D721Med (cell line): Measurements from ENCODE around the gene RAB40AL.

Experiments
- DNase-seq: peaks from one replicate; pipeline ENCODE4 v3.0.0; 2011; ENCODE audit warnings: low spot score; ENCODE audit not compliant: insufficient read length
- FAIRE-seq: peaks from 2 replicates; lab custom pipeline; 2011; peaks lifted over from hg19 to GRCh38; lab: Jason Lieb, UNC
- TF ChIP-seq, protein P1 (sequence below): IDR thresholded peaks from 2 replicates; pipeline ENCODE4 v1.5.1; 2012; ENCODE audit warnings: mild to moderate bottlenecking, control low read depth; ENCODE audit not compliant: insufficient read depth; ENCODE audit errors: missing control alignments

RAB40AL gene

DNA sequence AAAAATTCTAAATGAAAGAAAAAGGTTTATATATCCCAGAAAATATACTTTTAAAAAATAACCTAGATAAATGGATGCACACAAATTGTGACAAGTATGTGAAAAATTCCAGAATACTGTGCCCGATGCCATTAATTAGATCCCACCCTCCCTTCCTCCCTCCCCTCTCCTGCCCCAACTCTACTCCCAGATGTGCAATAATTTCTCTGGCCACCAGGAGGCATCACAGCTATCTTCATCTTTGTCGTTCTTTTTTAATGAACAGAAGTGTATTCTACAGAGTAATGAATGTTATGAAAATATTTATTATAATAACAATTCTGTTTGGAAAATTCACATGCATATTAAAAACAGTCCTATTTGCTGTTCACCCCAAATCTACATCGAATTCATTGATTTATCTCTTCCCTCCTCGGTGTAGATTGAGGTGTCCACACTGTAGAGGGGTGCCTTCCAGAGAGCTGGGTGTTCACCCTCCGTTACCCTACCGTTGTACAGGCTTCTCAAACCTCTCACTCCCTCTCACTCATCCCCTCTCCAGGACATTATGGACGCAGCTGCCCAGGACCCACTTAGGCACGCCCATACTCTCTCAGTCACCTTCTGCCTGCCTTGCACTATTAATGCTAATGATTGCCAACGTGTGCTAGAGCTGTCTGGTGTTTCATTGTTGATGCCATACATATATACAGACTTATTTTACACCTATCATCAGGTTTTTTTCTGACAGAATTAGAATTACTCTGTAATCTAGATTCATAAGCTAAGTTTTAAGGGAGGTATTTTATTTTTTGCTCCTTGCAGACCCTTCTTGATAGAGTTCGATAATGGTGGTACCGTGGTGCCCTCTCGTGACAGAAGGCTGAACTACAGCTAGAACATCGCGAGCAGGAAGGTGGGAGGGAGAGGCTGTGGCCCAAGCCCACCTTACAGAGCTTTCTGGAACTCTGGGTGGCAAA is 14.1 kb downstream of the RAB40AL start:
- peak; percentile 61 for FAIRE-seq

DNA sequence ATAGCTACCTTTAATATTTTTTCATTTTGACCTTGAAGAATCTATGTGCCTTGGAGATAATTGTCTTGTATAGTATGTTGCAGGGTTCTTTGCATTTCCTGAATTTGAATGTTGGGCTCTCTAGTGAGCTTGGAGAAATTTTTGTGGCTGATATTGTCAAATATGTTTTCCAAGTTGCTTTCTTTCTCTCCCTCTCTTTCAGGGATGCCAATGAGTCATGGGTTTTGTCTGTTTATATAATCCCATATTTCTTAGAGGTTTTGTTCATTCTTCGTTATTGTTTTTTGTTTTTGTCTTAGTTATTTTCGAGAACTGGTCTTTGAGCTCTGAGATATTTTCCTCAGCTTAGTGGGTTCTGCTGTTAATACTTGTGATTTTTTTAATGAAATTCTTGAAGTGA is 20.7 kb downstream of the RAB40AL start:
- no peak for DNase-seq
- FAIRE-seq: no peak
- TF ChIP-seq, protein P1, sequence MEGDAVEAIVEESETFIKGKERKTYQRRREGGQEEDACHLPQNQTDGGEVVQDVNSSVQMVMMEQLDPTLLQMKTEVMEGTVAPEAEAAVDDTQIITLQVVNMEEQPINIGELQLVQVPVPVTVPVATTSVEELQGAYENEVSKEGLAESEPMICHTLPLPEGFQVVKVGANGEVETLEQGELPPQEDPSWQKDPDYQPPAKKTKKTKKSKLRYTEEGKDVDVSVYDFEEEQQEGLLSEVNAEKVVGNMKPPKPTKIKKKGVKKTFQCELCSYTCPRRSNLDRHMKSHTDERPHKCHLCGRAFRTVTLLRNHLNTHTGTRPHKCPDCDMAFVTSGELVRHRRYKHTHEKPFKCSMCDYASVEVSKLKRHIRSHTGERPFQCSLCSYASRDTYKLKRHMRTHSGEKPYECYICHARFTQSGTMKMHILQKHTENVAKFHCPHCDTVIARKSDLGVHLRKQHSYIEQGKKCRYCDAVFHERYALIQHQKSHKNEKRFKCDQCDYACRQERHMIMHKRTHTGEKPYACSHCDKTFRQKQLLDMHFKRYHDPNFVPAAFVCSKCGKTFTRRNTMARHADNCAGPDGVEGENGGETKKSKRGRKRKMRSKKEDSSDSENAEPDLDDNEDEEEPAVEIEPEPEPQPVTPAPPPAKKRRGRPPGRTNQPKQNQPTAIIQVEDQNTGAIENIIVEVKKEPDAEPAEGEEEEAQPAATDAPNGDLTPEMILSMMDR: no peak

More for the DNA sequence above, 14.1 kb downstream of the RAB40AL start:
- DNase-seq: no peak
- TF ChIP-seq, protein P1: peak; percentile 54

DNA sequence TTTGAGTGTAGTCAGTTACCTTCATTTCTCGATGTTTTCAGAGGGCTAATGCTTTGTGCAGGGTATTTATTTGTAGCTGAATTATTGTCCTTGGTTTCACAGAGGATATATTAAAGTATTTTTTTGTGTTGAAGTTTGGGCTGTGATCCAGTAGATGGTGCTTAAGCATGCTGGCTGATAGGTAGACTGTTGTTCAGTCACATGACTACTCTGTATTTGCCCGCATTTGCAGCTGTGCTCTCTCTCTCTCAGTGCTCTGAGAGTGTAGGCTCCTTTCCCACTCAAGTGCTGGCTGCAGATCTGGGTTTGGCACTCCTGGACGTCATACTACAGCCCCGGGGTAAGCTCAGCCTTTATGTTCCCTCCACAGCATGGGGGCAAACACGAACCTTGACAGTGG is 21.7 kb downstream of the RAB40AL start:
- FAIRE-seq (no peak), DNase-seq (no peak)
- TF ChIP-seq, protein P1: no peak

DNA sequence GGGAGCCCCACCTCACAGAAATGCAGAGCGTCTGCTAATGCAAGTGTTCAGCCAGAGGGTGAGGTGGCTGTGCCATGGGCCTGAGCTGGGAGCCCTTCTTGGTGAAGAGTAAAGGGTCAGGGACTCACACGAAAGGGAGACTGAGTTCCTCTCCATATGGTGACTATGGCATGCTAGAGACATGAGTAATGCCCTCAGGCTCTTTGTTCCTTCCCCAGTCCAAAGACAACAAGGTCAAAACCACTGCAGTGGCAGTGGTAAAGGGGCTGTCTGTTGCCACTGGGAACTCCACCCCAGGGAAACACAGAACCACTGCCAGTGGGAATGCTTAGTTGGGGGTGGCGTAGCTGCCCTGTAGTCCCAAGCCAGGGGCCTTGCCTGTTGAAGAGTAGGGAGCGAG is 22.4 kb downstream of the RAB40AL start:
- no peak for FAIRE-seq
- DNase-seq: no peak
- TF ChIP-seq, protein P1: no peak

DNA sequence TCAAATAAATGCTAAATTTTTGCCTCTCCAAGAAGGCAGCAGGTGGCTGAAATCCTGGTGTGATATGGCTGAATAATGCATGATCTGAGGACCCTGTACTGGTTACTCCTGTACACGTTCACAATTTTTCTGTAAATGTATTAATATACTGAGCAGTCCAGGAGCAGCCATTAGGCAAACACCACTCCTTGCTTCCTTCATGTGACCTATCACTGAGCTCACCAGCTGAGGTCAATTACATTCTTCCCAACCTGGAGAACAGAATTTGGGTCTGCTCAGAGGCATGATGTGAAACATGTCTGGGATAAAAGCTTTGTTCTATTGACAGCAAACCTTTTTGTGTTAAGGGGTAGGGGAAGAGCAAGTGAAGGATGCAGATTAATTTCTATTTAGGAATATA is 26.9 kb downstream of the RAB40AL start:
- DNase-seq: no peak
- TF ChIP-seq, protein P1: no peak
- FAIRE-seq: no peak

DNA sequence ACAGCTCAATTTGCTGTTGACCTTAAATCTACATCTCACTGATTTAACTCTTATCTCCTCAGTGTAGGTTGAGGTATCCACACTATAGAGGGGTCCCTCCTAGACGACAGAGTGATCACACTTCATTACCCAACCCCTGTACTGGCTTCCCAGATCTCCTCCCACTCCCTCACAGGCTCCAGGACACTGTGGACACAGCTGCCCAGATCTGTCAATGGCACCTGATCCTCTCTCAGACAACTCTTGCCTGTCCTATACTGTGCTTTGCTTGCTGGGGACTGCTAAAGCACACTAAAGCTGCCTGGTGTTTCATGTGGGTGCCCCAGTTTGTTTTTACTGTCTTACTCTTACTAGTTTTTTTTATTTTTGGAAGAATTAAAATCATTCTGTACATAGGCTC is 27.9 kb downstream of the RAB40AL start:
- no peak for DNase-seq
- no peak for FAIRE-seq
- TF ChIP-seq, protein P1: no peak

DNA sequence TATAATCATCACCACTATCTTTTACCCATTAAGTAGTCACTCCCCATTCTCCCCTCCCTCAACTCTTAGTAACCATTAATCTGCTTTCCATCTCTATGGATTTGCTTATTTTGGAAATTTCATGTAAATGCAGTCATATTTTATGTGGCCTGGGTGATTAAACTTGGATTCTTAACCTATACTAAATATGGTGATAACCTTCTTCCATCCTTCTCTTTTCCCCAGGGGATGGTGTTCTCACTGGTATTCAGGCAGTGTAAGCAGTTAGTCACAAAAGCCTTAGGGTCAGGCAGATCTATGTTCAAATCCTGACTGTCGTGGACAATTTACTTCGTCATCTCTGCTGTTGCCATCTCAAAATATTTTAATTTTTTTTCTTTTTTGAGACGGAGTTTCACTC is 29.6 kb downstream of the RAB40AL start:
- no peak for DNase-seq
- no peak for FAIRE-seq
- TF ChIP-seq, protein P1: no peak
